Tibial nerve (tissue), 4 donors: Measurements from ENCODE around the gene CASQ2. TPM values are rescaled to one million over a fixed set of nuclear protein-coding genes. Genes with fewer than 3 reads are reported as not detected.

Source experiments
- DNase-seq, 2 donors: peaks; one replicate each; pipeline ENCODE4 v3.0.0-alpha.2; 2019; ENCODE audit warnings: low spot score in 2 of 2
- H3K27ac ChIP-seq, 4 donors: fragments of 200-600 bp; sonication (generic) in 3 of 4; one replicate each; pipeline ENCODE4 v1.5.1; 2017 to 2019; ENCODE audit warnings: mild to moderate bottlenecking in 1 of 4
- H3K27me3 ChIP-seq, 2 donors: fragments of 200-600 bp; sonication (generic) in 1 of 2; one replicate each; pipeline versions ENCODE4 v1.5.1 to v1.6.0; 2017 to 2019
- H3K36me3 ChIP-seq, 3 donors: fragments of 200-600 bp; sonication (generic); one replicate each; pipeline ENCODE4 v1.5.1; 2018 to 2019
- H3K4me1 ChIP-seq, 4 donors: fragments of 200-600 bp; sonication (generic) in 3 of 4; one replicate each; pipeline ENCODE4 v1.5.1; 2017 to 2019
- H3K4me3 ChIP-seq, 4 donors: fragments of 200-600 bp; sonication (generic) in 3 of 4; one replicate each; pipeline ENCODE4 v1.5.1; 2017 to 2019; ENCODE audit warnings: mild to moderate bottlenecking in 1 of 4, moderate library complexity in 1 of 4
- H3K9me3 ChIP-seq, 4 donors: fragments of 200-600 bp; sonication (generic) in 3 of 4; one replicate each; pipeline ENCODE4 v1.5.1; 2017 to 2019
- EP300 ChIP-seq, 2 donors: sonication (generic); formaldehyde crosslinking; IDR thresholded peaks; one replicate each; pipeline ENCODE4 v1.6.1; 2017; ENCODE audit warnings: antibody characterized with exemption in 2 of 2, mild to moderate bottlenecking in 1 of 2
- POLR2A ChIP-seq, 2 donors: fragments of 450-650 bp; IDR thresholded peaks; one replicate each; pipeline ENCODE4 v1.6.1; 2017; ENCODE audit warnings: antibody characterized with exemption in 2 of 2, mild to moderate bottlenecking in 2 of 2, moderate library complexity in 2 of 2
- WGBS, 2 donors: methylation state at CpG; one replicate each; pipeline ENCODE4 v1.1.5; 2018; 5-methylcytosine and 5-hydroxymethylcytosine counted together
- total RNA-seq, 4 donors: library from RNA; depleted of rRNA; stranded (reverse); fragments of >200 nt; gene quantifications; one replicate each; pipeline ENCODE4 v1.1.0, GENCODE V29; 2016
- TF ChIP-seq, protein P1 (sequence below), 5 experiments: fragments of 200-600 bp in 3 of 5; fragments of 450-650 bp in 2 of 5; sonication (generic) in 3 of 5; IDR thresholded peaks; one replicate each; pipeline ENCODE4 v1.5.1; 2016 to 2019; ENCODE audit warnings: antibody characterized with exemption in 5 of 5, mild to moderate bottlenecking in 3 of 5, moderate library complexity in 2 of 5

Gene CASQ2
- total RNA-seq, 4 donors from 2014 or later = 3.6 to 7.3 (median 5.8) TPM

DNA sequence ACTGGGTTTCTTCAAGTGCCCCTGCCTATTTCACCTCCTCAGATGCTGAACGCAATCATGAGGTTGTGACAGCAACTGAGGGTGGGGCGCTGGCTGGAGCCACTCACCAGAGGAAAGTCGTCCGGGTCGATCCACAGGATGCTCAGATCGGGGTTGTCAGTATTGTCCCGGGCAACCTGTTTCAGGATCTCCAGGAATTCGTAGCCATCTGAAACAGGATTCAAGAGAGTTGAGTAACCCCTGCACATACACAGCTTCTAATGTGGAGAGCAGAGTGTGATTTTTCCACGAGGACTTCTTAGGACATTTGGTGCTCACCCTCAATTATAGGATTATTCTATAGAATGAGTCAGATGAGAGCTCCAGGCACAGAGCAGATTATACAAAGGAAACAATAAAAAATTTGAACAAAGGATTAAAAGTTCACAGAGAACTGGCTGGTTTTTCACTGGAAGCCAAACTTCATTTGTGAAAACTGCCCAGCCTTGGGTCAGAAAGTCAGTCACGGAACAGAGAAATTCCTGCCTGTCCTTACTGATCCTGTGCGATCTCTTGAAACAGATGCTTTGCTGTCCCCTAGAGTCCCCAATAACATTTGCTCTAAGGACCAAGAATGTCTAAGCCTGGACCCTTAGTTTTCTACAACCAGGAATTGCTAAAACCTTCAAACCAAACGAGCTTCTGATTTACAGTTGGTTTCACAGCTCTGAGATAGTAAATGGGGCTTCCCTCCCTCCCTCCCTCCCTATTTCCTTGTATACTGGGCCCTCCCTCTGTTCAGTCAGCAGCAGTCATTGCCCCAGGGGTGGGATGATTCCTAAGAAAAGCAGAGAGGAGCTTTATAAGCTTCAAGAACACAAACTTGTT lies 63.2 kb downstream of the CASQ2 start:
- Histone ChIP-seq H3K27me3 (no peaks in the 10 kb centered on the region), H3K4me3 (no peak overlapping the region), H3K27ac (peak overlapping the region in 1 of 4 donors; percentile 34), H3K4me1 (peaks cover 0 to 16% (median 0%) of the 10 kb centered on the region in 4 donors), H3K36me3 (no peaks in the 10 kb centered on the region), H3K9me3 (no peaks in the 10 kb centered on the region)
- WGBS, 2 donors = 63 to 72% methylated on average over 12 of the region's 12 CpGs
- no peak for DNase-seq
- TF ChIP-seq POLR2A (IDR thresholded peaks at IDR 0.05) = no peak
- TF ChIP-seq EP300 (IDR thresholded peaks at IDR 0.05) = no peak
- TF ChIP-seq, protein P1, sequence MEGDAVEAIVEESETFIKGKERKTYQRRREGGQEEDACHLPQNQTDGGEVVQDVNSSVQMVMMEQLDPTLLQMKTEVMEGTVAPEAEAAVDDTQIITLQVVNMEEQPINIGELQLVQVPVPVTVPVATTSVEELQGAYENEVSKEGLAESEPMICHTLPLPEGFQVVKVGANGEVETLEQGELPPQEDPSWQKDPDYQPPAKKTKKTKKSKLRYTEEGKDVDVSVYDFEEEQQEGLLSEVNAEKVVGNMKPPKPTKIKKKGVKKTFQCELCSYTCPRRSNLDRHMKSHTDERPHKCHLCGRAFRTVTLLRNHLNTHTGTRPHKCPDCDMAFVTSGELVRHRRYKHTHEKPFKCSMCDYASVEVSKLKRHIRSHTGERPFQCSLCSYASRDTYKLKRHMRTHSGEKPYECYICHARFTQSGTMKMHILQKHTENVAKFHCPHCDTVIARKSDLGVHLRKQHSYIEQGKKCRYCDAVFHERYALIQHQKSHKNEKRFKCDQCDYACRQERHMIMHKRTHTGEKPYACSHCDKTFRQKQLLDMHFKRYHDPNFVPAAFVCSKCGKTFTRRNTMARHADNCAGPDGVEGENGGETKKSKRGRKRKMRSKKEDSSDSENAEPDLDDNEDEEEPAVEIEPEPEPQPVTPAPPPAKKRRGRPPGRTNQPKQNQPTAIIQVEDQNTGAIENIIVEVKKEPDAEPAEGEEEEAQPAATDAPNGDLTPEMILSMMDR (IDR thresholded peaks at IDR 0.05) = no peak

GRCh38 chr1:115702959-115703358 lies 65.6 kb downstream of the CASQ2 start:
- H3K4me3 ChIP-seq = no peak overlapping the region
- H3K27me3 ChIP-seq = no peaks in the 10 kb centered on the region
- no peaks in the 10 kb centered on the region for H3K9me3 ChIP-seq
- no peak for DNase-seq
- H3K27ac ChIP-seq = no peak overlapping the region
- no peaks in the 10 kb centered on the region for H3K36me3 ChIP-seq
- TF ChIP-seq EP300 (IDR thresholded peaks at IDR 0.05) = no peak
- no peak for TF ChIP-seq POLR2A (IDR thresholded peaks at IDR 0.05)
- TF ChIP-seq, protein P1 (IDR thresholded peaks at IDR 0.05) = no peak
- H3K4me1 ChIP-seq = peaks cover 0 to 16% (median 0%) of the 10 kb centered on the region in 4 donors
- WGBS, 2 donors = 33 to 41% methylated on average over 3 of the region's 3 CpGs

GRCh38 chr1:115701090-115701489 lies 67.4 kb downstream of the CASQ2 start:
- H3K4me1 ChIP-seq = peaks cover 0 to 8% (median 0%) of the 10 kb centered on the region in 4 donors
- no peak overlapping the region for H3K27ac ChIP-seq
- no peaks in the 10 kb centered on the region for H3K36me3 ChIP-seq
- no peak for TF ChIP-seq POLR2A (IDR thresholded peaks at IDR 0.05)
- TF ChIP-seq, protein P1 (IDR thresholded peaks at IDR 0.05) = no peak
- H3K4me3 ChIP-seq = no peak overlapping the region
- no peaks in the 10 kb centered on the region for H3K9me3 ChIP-seq
- no peaks in the 10 kb centered on the region for H3K27me3 ChIP-seq
- 58 to 72% methylated on average over 3 of the region's 3 CpGs for WGBS, 2 donors
- no peak for DNase-seq

DNA sequence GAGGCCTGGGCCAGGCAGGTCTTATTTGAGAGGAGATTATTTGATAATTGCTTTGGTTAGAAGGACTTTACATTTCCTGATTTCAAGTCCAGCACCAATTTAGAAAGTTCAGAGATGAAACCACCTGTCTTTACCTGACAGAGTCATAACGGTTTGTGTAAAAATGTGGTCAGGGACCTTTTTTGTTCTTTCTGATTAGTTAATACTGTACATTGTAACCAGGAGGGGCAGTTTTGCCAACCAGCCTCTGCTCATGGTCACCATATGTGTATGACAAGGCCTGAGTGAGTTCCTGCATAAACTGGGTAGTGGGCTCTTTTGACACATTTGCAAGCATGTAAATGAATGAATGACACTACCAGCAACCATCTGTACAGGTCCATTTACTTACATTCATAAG lies 70.9 kb downstream of the CASQ2 start:
- Histone ChIP-seq H3K4me3 (no peak overlapping the region), H3K27ac (no peak overlapping the region), H3K4me1 (no peaks in the 10 kb centered on the region), H3K36me3 (peaks cover 0 to 5% (median 0%) of the 10 kb centered on the region in 3 donors), H3K9me3 (no peaks in the 10 kb centered on the region), H3K27me3 (no peaks in the 10 kb centered on the region)
- TF ChIP-seq, protein P1 (IDR thresholded peaks at IDR 0.05) = no peak
- TF ChIP-seq POLR2A (IDR thresholded peaks at IDR 0.05) (no peak), EP300 (IDR thresholded peaks at IDR 0.05) (no peak)
- no peak for DNase-seq
- WGBS, 2 donors = 80 to 87% methylated on average over 1 of the region's 1 CpG

GRCh38 chr1:115694805-115695204 lies 73.7 kb downstream of the CASQ2 start:
- H3K9me3 ChIP-seq = no peaks in the 10 kb centered on the region
- H3K27me3 ChIP-seq = no peaks in the 10 kb centered on the region
- WGBS, 2 donors = 76 to 80% methylated on average over 3 of the region's 3 CpGs
- TF ChIP-seq EP300 (IDR thresholded peaks at IDR 0.05) (no peak), POLR2A (IDR thresholded peaks at IDR 0.05) (no peak)
- TF ChIP-seq, protein P1 (IDR thresholded peaks at IDR 0.05) = no peak
- peaks cover 0 to 33% (median 0%) of the 10 kb centered on the region in 3 donors for H3K36me3 ChIP-seq
- DNase-seq = no peak
- no peak overlapping the region for H3K27ac ChIP-seq
- no peaks in the 10 kb centered on the region for H3K4me1 ChIP-seq
- no peak overlapping the region for H3K4me3 ChIP-seq
